Neutrophil (primary cell): ENCODE measurements around the gene TMEM42.

Experiments
- H3K27ac ChIP-seq: fragments of 200-600 bp; sonication (generic); 2 replicates; pipeline ENCODE4 v1.5.1; 2016; ENCODE audit warnings: mild to moderate bottlenecking, moderate library complexity
- H3K27me3 ChIP-seq: fragments of 200-600 bp; sonication (generic); 2 replicates; pipeline ENCODE4 v1.6.0; 2016; ENCODE audit warnings: mild to moderate bottlenecking
- H3K36me3 ChIP-seq: fragments of 200-600 bp; sonication (generic); 2 replicates; pipeline ENCODE4 v1.5.1; 2017
- H3K4me1 ChIP-seq, 2 experiments: fragments of 200-600 bp in 1 of 2; sonication (generic) in 1 of 2; 1 replicate in 1 of 2; 2 replicates in 1 of 2; pipeline versions ENCODE4 v1.5.1 to v1.6.1; 2013 to 2016; ENCODE audit warnings: low read depth in 1 of 2, low read length in 1 of 2, mild to moderate bottlenecking in 1 of 2, moderate library complexity in 1 of 2; ENCODE audit not compliant: control insufficient read depth in 1 of 2, insufficient read depth in 1 of 2
- H3K4me3 ChIP-seq, 2 experiments: fragments of 200-600 bp in 1 of 2; sonication (generic) in 1 of 2; 1 replicate in 1 of 2; 2 replicates in 1 of 2; pipeline ENCODE4 v1.5.1; 2013 to 2016; ENCODE audit warnings: low read depth in 1 of 2, low read length in 1 of 2, mild to moderate bottlenecking in 1 of 2, moderate library complexity in 1 of 2
- H3K9me3 ChIP-seq: fragments of 200-600 bp; sonication (generic); 2 replicates; pipeline ENCODE4 v1.5.1; 2016
- TF ChIP-seq, protein P1 (sequence below): fragments of 200-600 bp; sonication (generic); IDR thresholded peaks from 2 replicates; pipeline ENCODE4 v1.5.1; 2016; ENCODE audit warnings: antibody characterized with exemption

The TMEM42 gene

DNA sequence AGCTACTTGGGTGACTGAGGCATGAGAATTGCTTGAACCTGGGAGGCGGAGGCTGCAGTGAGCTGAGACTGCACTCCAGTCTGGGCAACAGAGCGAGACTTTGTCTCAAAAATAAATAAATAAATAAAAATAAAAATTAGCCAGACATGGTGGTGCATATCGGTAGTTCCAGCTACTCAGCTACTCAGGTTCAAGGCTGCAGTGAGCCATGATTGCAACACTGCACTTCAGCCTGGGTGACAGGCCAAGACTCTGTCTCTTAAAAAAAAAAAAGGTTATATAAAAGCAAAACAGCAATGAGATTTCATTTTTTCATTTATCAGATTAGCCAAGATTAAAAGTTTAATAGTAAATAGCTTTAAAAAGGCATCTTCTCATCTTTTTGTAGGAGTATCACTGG is 15.6 kb downstream of the TMEM42 start:
- Histone ChIP-seq H3K27ac (no peak overlapping the region), H3K4me3 (no peak overlapping the region), H3K36me3 (no peaks in the 10 kb centered on the region), H3K4me1 (no peaks in the 10 kb centered on the region), H3K9me3 (no peaks in the 10 kb centered on the region), H3K27me3 (no peaks in the 10 kb centered on the region)
- TF ChIP-seq, protein P1, sequence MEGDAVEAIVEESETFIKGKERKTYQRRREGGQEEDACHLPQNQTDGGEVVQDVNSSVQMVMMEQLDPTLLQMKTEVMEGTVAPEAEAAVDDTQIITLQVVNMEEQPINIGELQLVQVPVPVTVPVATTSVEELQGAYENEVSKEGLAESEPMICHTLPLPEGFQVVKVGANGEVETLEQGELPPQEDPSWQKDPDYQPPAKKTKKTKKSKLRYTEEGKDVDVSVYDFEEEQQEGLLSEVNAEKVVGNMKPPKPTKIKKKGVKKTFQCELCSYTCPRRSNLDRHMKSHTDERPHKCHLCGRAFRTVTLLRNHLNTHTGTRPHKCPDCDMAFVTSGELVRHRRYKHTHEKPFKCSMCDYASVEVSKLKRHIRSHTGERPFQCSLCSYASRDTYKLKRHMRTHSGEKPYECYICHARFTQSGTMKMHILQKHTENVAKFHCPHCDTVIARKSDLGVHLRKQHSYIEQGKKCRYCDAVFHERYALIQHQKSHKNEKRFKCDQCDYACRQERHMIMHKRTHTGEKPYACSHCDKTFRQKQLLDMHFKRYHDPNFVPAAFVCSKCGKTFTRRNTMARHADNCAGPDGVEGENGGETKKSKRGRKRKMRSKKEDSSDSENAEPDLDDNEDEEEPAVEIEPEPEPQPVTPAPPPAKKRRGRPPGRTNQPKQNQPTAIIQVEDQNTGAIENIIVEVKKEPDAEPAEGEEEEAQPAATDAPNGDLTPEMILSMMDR = no peak

DNA sequence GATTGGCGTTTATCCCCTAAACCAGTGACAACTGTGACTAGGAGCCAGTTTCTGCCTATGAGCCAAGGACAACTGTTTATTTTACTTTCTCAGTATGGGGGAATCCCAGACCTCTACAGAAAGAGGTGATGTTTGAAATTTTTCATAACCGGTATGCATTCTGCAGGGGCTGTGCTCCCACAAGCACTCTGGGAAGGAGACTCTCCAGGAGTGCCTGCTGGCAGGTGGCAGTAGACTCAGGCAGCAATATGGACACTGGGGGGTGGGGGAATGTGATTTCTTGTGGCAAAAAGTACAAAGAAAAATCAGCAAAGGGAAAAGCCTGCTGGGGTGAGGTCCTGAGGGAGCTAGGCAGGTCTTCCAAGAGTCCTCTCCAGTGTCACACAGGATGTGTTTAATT is 18.6 kb downstream of the TMEM42 start:
- Histone ChIP-seq H3K27me3 (no peaks in the 10 kb centered on the region), H3K4me1 (no peaks in the 10 kb centered on the region), H3K36me3 (no peaks in the 10 kb centered on the region), H3K4me3 (no peak overlapping the region), H3K9me3 (no peaks in the 10 kb centered on the region), H3K27ac (no peak overlapping the region)
- TF ChIP-seq, protein P1 = no peak

DNA sequence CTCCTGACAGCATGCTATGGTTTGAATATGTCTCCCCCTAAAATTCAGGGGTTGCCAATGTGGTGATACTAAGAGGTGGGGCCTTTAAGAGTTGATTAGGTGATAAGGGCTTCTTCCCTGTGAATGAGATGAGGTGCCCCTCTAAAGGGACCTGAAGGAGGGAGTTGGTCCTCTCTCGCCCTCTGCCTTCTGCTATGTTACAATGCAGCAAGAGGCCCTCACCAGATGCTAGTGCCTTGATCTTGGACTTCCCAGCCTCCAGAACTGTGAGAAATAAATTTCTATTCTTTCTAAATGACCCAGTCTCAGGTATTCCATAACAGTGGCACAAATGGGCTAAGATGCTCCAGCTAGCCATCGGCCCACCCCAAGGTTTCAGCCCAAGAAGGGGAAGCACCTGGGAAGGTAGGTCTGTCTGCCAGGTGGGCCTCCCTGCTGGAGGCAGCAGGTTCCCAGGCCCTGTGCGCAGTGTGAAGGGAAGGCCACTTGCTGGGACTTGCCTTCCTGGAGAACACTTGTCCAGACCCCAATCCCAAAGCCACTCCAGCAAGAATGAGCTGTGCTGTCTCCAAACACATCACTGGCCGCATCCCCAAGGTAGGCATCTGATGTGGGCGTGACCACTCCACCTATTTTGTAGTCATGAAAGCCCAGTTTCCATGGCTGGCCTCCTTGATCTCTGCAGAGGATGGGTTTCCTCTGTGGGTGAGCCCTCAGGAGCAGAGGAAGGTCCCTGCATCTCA is 21.7 kb downstream of the TMEM42 start:
- Histone ChIP-seq H3K27me3 (no peaks in the 10 kb centered on the region), H3K36me3 (no peaks in the 10 kb centered on the region), H3K9me3 (no peaks in the 10 kb centered on the region), H3K27ac (no peak overlapping the region), H3K4me1 (no peaks in the 10 kb centered on the region), H3K4me3 (no peak overlapping the region)
- TF ChIP-seq, protein P1 = no peak

DNA sequence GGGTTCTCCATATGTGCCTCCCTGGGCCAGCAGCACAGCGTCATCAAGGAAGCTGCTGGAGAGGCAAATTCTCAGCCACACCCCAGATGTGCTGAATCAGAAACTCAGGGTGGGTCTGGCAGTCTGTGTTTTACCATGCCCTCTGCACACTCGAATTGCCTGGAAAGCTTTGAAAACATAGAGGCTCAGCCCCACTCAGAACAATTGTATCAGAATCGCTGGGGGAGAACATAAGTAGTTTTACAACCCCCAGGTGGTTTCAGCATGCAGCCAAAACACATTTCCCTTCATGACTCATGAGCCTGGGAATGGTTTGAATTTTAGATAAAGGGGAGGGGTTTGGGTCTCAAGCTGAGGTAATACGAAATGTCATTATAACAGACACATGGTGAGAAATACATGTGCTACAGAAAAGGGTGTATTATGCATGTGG is 22.3 kb downstream of the TMEM42 start:
- TF ChIP-seq, protein P1 = no peak
- Histone ChIP-seq H3K4me3 (no peak overlapping the region), H3K36me3 (no peaks in the 10 kb centered on the region), H3K27me3 (no peaks in the 10 kb centered on the region), H3K9me3 (no peaks in the 10 kb centered on the region), H3K27ac (no peak overlapping the region), H3K4me1 (no peaks in the 10 kb centered on the region)

DNA sequence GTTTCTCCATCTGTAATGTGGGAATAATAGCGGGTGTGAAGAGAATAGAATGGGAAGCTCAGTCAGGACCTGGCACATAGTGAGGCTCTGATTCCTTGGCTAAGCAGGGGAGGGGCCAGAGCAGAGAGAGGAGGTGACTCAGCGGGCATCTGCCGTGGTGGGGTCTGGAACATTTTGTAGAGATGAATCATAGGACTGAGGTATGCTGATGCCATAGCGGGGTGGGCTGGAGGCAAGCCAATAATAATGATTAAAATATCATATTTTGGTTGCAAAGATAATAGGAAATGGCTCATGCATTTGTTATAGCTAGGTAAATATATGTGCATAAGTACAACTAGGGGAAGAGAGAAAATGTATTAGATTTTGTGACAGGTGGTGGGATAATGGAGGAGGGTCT is 23.9 kb downstream of the TMEM42 start:
- no peaks in the 10 kb centered on the region for H3K9me3 ChIP-seq
- H3K27me3 ChIP-seq = no peaks in the 10 kb centered on the region
- TF ChIP-seq, protein P1 = no peak
- no peaks in the 10 kb centered on the region for H3K36me3 ChIP-seq
- H3K27ac ChIP-seq = no peak overlapping the region
- H3K4me3 ChIP-seq = no peak overlapping the region
- H3K4me1 ChIP-seq = no peaks in the 10 kb centered on the region
